NCI-H128 (cell line): Measurements from ENCODE around the gene PTPRD.
A peak's percentile ranks its signal among the peaks of the same experiment; 100 is the strongest.
"Not testable (repeated sequence)": the region's sequence is repeated elsewhere in the genome, so short reads cannot be mapped to it uniquely, and the experiment has no call there.

Experiments
- DNase-seq: peaks from one replicate; lab custom pipeline; 2025; ENCODE audit not compliant: unreplicated experiment; lab: John Stamatoyannopoulos, UW

Gene PTPRD

DNA sequence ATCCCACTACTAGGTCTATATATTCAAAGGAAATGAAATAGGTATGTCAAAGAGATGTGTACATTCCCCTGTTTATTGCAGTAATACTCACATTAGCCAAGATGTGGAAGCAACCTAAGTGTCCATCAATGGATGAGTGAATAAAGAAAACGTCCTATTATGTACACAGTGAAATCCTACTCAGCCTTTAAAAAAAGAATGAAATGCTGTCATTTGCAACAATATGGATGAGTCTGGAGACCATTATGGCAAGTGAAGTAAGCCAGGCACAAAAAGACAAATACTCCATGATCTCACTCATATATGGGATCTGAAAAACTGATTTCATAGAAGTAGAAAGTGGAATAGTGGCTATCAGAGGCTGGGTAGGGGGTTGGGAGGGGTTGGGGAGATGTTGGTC lies 1904.1 kb downstream of the PTPRD start:
- DNase-seq = no peak

DNA sequence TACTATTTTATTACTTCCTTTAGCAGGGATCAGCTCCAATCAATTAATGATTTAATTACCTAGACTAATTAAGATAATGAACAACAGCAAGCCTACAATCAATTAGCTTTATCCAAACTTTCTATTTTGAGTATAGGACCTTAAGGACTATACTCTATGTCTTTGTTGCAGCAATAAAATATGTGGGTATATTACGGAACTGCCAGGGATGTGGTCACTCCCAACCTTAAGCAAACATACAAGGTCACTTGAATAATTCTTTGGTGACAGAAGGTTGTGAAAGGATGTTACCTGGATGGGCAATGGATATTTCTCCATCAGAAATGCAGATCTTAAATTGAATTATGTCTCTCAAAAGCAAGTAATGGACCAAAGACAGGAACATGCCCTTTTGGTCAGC lies 1905.8 kb downstream of the PTPRD start:
- no peak for DNase-seq

DNA sequence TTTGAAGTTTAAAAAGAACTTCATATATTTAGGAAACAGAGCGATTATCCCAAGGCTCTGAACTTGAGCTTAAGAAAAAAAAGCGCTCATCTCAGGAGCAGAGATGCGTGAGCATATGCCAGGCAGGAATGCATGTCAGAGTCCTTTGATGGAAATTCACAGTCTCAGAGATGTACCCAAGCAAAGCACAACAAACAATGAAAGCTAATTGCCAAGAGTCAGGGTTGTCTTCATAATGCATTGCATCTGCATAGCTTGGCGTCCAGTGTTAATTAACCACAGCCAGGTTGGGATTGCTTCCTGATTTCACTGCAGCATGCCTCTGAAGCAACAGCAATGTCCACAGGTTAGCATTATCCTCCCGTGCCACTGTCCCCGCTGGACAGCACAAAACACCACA lies 1906.3 kb downstream of the PTPRD start:
- DNase-seq = no peak

DNA sequence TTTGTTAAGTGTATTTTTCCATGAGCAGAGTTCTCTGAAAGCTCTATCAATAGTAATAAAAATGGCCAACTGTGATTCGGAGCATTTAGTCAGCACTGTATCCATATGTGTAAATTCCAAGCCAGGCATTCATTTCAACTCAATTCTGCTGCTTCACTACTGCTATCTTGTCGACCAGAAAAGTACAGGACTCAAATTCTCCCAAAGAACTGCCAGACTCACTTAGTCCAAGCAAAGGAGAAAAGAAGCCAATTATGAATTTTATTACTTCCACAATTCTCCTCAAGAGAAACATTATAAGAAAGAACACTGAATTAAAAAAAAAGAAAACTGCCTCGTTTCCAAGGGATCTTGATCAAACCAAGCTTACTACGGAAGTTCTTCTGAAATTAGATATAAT lies 1906.9 kb downstream of the PTPRD start:
- no peak for DNase-seq

DNA sequence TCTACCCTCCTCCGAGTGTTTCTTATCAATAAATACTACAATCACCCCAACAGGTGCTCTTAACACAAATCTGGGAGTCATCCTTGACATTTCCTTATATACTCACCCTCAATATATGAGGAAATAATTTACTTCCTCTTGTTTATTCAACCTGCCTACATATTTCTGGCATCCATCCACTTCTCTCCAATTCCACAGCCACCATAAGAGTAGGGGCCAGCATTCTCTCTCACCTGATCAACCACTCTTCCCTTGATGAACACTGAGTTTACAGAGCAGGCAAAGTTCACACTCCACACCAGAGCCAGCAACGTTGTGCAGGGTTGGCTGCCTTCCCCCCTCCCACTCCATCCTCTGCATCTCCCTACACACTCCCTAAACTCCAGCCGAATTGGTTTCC lies 1908.9 kb downstream of the PTPRD start:
- DNase-seq = no peak

DNA sequence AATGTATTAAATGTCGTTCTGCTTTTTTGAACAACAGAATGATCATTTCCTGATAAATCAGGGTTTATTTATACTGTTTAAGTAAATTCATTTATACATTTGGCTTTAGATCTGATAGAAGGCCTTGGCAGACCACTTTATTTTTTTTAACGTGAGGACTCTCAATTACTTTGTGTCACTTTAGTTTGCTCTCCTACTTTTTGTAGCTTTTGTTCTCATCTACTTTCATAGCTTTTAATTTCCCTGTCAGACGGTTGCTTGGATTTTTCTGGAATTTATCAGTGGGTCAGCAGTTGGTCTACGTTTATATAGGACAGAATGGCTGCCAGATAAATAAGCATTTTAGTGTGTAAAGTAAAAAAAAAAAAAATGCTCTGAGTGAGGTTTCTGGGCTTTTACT lies 1910.9 kb downstream of the PTPRD start:
- DNase-seq = no peak

DNA sequence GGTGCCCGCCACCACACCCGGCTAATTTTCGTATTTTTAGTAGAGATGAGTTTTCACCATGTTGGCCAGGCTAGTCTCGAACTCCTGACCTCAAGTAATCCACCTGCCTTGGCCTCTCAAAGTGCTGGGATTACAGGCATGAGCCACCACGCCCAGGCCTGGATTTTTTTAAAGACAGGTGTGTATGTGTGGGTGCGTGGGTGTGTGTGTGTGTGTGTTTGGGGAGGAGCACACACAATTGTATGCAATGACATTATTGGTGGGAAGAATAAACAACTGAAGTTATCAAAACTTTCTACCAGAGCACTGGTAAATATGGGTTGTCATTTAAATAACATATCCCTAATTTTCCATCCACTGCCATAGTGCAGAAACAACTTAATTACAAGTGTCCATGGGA lies 1915.2 kb downstream of the PTPRD start:
- DNase-seq = not testable (repeated sequence)

DNA sequence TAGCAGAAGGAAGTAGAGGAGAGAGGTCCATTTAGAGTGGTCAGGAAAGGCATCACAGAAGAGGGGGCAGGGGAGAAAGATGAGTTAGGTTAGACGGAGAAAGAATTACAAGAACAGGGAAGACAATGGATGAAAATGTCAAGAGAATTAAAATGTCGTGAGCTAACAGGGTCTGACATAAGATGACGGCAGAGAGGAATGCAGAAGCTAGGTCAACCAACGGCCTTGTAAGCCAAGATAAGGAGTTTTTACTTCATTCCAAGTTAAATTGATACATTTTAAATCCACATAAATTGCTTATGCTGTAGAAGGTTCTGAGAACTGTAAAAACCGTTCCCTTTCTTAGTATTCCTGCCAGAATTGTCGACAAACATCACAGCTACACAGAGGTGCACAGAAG lies 1916.3 kb downstream of the PTPRD start:
- DNase-seq = no peak

DNA sequence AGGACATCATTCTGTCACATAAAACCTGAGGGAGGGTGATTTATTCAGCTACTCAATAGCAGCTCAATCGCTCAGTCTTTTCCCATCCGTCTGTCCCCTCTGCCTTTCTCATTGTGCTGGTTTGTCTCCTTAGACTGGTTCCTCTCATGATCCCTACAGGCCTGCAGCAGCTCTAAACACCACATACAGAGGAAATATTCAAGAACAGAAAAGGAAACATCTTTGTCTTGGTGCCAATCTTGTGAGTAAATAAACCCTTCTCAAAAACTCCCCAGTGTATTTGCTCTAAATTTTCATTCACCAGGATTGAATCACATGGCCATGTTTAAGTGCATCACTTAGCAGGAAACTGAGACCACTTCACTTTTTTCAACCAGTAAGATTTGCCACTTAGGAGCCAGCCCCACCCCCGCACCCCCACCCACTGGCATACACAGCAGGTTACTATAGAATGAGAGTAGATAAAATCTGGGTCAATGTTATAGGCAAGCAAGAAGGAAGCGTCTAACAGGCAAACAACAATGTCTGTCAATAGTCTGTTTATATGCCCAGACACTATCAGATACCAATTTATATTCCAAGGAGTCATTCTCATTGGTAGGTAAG lies 1917.7 kb downstream of the PTPRD start:
- peak; percentile 81 for DNase-seq

DNA sequence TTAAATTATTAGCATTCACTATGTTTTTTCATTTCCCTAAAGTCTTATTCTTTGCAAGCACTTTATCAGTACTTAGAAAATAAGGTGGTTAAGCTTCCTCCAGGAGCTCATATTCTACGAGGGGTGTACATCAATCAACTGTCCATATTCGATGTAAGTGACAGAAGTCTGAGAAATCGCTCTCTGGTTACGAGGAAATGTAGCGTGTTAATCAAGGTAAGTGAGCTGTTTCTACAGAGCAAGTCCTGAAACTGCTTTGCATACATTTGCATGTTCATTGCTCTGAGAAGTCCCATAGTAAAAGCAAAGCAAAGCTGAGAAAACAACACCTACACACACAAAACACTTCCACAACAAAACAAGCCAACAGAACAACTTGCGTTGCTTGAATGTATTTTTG lies 1919.3 kb downstream of the PTPRD start:
- DNase-seq = no peak

DNA sequence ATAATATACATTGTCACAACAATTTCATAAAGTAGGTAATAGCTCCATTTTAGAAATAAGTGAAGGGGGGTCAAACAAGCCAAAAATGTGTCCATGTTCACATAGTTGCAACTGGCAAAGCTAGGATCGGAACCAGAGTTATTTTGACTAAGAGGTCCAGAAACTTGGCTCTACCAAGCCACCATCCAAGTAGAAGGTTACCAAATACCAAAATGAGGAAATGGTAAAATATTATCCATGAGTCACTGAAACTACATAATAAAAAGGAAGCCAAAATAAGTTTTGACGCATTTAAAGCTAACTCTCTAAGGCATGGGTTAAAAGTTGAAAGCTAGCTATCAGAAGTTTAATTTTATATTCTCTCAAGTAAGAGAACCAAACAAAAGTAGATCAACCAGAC lies 1926.3 kb downstream of the PTPRD start:
- no peak for DNase-seq

DNA sequence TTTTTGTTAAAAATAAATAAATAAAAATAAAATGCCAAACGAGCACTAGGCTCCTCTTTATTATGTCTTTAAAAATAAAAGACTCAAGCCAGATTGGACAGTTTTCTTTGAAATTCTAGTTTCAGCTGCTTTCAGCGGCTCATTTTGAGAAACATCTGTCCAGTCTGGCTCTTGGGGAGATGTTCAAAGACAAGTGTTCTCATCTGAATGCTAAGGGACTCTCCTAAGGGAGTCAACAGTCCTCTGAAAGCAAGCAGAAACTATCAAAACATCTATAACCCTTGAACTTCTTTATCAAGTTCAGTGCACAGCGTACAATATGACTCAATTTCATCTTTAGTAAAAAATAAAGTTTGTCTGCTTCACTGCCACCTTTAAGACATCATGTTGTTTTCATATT lies 1927.0 kb downstream of the PTPRD start:
- DNase-seq = no peak

DNA sequence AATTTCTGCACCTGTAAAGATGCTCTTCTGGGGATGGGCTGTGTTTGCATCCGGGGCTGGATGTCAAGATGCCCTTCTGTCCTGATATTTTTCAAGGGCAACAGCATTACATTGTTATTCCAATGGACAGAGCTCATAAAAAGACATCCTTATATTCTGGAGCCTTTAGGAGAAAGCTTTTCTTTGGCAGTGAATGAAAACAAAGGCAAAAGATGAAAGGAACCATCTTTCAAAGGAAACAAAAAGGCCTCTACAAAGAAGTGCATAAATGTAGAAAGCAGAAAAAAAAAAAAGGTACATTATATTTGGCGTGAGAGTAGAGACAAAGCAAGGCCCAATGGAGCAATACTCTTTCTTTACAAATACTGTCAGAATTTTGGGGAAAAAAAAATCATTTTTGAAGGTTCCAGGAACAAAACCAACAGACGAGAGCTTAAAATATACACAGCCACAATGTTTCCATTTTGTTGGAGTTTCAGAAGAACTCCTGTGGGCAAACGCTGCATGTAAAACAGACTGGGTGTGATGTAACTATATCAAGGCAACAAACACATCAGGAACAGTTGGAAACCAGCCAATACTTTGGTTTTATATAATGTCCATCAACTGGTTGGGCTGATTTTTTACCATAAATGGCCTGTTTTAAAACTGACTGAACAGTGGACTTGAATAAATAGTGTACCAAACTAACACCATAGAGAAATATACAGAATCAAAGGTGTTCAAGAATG lies 1927.7 kb downstream of the PTPRD start:
- no peak for DNase-seq

DNA sequence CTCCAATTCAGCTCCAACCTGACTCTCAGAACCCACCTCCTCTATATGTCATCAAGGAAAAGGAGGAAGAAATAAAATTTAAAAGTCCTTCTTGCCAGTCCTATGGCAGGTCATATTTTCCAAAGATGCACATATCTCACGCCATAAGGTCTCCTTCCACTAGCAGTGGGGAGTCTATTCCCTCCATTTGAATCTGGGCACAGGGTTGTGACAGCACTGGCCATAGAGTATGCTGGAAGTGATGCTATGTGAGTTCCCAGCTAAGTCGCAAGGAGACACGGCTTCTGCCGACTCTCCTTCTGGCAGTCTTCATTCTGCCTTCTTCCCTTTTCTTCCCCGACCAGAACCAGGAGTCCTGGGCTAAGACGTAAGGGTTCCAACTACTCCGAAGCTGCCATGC lies 1929.3 kb downstream of the PTPRD start:
- DNase-seq = no peak

DNA sequence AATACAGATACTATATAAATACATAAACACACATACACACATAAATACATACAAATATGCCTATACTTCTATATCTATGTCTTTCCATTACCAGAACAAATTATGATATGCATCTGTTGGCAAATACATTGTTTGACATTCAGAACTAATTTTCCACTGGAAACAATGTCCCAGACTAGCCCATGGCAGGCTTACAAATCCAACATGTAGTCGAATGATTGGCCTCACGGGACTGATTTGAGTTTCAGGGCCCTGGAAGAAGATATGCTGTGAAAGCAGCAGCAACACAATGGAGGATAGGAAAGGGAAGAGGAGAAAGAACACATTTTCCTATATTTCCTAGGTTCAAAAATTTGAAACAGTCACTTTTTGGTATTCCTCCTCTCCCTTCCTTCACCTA lies 1932.1 kb downstream of the PTPRD start:
- no peak for DNase-seq

DNA sequence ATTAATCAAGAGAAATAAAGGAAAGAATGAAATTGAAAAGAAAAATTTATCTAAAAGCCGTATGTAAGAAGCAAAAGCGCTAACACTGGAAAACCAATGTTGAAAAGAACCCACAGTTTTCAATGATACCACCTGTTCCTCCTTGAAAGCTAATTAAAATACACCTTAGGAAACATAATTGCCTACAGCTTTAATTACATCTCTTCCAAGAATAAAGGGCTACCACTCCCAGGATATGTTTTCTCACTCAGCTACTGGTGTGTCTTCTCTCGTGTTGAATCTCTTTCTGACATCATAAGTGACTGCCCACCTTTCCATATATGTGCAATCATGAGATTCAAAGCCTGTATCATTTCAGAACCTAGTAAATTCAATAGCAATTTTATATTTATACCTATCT lies 1932.6 kb downstream of the PTPRD start:
- no peak for DNase-seq

DNA sequence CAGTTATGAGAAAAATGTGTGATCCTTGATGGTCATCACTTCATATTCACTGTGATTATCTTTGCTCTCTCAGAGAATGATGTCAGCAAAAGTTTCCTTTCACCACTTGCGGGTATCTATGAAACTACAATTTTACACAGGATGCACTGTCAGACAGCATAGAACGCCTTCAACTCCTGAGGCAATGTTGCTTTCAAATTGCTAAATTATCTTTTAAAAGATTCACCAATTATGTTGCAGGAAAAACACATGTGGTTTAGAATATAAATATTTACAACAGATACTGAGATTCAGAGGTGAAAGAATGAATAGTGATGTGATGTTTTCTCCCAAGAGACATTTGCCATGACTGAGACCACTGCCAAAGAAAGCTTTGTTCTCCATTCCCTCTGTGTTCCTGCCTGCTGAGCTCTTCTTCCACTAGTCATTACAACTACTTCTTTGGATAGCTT lies 1933.4 kb downstream of the PTPRD start:
- DNase-seq = no peak

DNA sequence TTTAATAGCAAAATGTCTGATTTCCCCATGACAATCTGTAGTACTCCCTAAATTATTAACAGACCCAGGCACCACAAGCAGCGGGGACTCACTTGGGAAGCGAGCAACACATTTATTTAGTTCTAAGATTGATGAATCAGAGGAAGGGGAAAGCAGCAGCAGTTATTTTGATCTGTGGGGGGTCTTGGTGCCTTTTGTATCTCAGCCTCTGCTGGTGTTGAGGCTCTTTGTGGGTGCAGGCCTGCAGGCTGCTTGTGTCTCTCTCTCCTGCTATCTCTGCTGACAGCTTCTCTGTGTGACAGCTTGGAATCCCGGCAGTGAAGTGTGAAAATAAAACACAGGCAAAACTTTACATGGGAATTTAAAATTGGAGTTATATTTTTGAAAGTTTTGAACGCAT lies 1935.1 kb downstream of the PTPRD start:
- no peak for DNase-seq

DNA sequence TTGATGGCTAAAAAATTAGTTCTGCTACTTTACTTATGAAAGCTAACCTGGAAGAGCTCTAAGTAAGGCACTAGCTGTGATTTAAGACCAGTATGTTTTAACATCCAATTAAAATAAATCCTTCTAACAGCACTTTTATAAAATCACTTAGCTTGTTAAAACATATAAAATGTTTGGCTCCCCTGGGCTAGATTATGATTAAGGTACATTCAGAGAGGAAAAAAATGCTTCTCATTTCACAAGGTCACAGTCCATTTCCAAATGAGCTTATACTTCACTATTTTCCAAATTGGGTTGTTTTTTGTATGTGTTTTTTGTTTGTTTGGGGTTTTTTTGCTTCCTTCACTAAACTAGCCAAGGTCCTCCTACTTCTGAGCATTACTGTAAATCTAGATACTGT lies 1938.3 kb downstream of the PTPRD start:
- no peak for DNase-seq

DNA sequence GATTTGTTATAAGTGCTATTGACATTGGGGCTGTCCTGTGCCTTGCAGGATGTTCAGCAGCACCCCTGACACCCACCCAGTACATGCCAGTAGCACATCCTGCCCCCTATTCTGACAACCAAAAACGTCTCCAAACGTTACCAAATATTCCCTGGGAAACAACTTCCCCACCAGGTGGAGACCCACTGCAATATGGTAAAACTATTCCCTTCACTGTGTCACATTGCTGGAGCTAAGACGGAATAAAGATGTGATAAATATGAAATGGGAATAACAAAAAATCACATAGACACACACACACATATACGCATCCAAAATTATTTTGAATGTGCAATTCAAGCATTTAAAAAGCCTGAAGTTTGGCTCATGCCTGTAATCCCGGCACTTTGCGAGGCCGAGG lies 1939.0 kb downstream of the PTPRD start:
- no peak for DNase-seq

DNA sequence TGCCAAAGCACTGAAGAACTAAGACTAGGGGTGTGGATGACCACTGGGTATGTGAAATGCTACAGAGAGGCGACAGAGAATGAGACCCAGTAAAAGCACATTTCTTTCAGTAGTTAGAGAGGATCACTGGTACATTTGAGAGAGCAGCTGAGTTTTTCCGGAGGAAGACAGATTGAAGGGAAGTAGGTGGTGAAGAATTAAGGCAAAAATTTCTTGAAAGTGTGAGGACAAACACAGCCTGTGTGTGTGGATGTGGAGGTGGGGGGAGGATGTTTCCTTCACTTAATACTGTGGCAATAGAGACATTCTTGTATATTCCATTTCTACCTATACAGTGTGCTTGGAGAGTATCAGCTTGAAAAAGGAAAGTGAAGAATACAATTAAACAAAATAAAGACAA lies 1942.1 kb downstream of the PTPRD start:
- DNase-seq = no peak

DNA sequence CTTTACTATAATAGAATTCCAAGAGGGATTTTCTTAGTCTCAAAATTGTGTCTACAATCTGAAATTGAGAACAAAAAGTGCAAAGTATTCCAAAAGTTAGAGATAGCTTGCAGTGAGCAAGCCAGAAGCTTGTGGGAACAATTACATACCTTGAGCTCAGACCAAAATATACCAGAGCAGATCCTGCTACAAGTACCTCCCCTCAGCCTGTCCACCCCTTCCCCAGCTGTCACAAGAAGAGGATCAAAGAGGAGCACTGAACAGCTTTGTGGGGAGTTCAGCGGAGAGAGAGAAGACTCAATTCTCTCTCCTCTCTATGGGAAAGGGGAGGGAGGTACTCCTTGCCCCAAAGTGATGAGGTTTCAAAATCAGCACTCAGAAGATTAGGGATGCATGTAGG lies 1944.1 kb downstream of the PTPRD start:
- DNase-seq = no peak

DNA sequence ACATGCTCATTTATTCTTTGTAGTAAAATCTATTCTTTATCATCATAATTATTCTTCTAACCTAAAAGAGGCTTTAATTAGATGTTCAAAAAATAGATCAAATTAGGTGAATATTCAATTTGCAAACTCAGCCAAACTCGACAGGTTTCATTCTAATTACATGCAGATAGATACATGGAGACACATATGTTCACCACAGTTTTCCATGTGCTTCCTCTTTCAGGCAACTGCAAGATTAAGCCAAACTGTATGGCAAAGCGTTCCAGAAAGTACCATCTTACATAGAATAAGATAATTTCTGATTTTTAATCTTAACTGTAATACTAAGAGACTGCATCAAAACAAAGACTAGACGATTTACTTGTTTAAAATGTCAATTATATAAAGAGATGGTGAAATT lies 1944.6 kb downstream of the PTPRD start:
- no peak for DNase-seq
